Measurements from ENCODE around the gene MAPK1. TPM values are rescaled to one million over a fixed set of nuclear protein-coding genes. Genes with fewer than 3 reads are reported as not detected.
"Not testable (repeated sequence)": the region's sequence is repeated elsewhere in the genome, so short reads cannot be mapped to it uniquely, and the experiment has no call there.

Gene MAPK1
- total RNA-seq, 2 experiments from 2014 or later: 39.4 to 44.0 TPM

DNA sequence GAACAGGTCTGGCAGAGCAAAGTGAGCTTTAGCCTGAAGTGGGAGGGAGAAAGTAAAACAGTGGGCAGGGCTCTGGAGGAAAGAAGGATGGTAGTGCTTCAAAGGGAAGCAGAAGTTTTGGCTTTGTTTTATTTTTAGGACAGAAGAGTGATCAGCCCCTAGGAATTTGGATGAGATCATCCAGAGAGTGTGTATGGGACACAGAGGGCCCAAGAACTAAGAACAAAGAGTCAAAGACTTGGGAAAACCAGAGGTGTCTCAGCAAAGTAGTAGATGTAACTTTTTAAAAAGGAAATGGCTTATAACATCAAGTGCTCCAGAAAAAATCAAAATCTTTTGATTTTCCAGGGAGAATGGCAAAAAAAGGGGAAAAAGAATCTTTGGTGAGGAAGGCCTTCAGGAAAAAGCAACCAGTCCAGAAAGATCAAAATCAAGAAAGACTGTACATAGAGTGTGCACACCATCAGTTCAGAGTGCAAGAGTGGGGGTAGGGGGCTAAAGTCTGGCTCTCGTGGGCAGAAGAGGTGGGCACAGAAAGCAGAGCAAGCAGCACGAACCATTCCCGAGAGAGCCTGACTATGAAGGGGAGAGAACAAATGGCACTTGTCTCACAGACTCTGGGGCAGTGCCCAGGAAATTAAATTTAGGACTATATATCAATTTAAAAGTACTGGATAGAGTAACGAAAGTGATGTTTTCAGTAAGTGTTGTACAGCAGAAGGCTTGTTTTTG, 30.0 kb downstream of the MAPK1 start:
- CTCF ChIA-PET: interaction anchor here (1.0 kb wide), 1 partner anchor 12 kb away, joined by 5 read pairs; no protein-coding TSS in a partner anchor
- Mint-ChIP-seq H3K36me3 (ENCODE audit: low read depth) (peaks cover 4% of the 10 kb centered on the region), H3K9me3 (no peaks in the 10 kb centered on the region), H3K27me3 (no peaks in the 10 kb centered on the region), H3K27ac (peak overlapping the region; percentile 24), H3K4me3 (no peak overlapping the region), H3K4me1 (ENCODE audit: low read depth) (peaks cover 59% of the 10 kb centered on the region)
- H3K27ac ChIP-seq (ENCODE audit: low read depth in 1 of 2, low read length in 2 of 2): no peak overlapping the region
- H3K4me1 ChIP-seq (ENCODE audit: insufficient read depth, low read length): peaks cover 26% of the 10 kb centered on the region
- no peak overlapping the region for H3K4me3 ChIP-seq (ENCODE audit: low read length)
- no peaks in the 10 kb centered on the region for H3K9me3 ChIP-seq (ENCODE audit: control insufficient read depth in 1 of 2, insufficient read depth in 1 of 2, low read length in 2 of 2)
- POLR2A ChIA-PET: no interaction called here
- H3K27me3 ChIP-seq (ENCODE audit: control insufficient read depth in 1 of 2, insufficient read depth in 2 of 2, low read length in 2 of 2): no peaks in the 10 kb centered on the region
- no peak for DNase-seq
- intact Hi-C loops (cut with DNase I, micrococcal nuclease): no loop called here
- TF ChIP-seq, protein P1, sequence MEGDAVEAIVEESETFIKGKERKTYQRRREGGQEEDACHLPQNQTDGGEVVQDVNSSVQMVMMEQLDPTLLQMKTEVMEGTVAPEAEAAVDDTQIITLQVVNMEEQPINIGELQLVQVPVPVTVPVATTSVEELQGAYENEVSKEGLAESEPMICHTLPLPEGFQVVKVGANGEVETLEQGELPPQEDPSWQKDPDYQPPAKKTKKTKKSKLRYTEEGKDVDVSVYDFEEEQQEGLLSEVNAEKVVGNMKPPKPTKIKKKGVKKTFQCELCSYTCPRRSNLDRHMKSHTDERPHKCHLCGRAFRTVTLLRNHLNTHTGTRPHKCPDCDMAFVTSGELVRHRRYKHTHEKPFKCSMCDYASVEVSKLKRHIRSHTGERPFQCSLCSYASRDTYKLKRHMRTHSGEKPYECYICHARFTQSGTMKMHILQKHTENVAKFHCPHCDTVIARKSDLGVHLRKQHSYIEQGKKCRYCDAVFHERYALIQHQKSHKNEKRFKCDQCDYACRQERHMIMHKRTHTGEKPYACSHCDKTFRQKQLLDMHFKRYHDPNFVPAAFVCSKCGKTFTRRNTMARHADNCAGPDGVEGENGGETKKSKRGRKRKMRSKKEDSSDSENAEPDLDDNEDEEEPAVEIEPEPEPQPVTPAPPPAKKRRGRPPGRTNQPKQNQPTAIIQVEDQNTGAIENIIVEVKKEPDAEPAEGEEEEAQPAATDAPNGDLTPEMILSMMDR (IDR thresholded peaks at IDR 0.05): no peak
- no peak for ATAC-seq (ENCODE audit: poor library complexity)
- no peaks in the 10 kb centered on the region for H3K36me3 ChIP-seq (ENCODE audit: insufficient read depth, low read length)

DNA sequence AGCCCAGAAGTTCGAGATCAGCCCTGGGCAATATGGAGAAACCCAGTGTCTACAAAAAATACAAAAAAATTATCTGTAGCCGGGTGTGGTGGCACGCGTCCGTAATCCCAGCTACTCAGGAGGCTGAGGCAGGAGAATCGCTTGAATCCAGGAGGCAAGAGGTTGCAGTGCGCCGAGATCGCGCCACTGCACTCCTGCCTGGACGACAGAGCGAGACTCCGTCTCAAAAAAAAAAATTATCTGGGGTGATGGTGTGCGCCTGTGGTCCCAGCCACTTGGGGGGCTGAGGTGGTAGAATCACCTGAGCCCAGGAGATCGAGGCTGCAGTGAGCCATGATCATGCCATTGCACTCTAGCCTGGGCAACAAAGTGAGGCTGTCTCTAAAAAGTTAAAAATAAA, 31.0 kb downstream of the MAPK1 start:
- ATAC-seq (ENCODE audit: poor library complexity); H3K9me3 ChIP-seq (ENCODE audit: control insufficient read depth in 1 of 2, insufficient read depth in 1 of 2, low read length in 2 of 2); H3K27ac Mint-ChIP-seq; H3K4me3 ChIP-seq (ENCODE audit: low read length); H3K36me3 ChIP-seq (ENCODE audit: insufficient read depth, low read length); H3K9me3 Mint-ChIP-seq; H3K27me3 Mint-ChIP-seq; DNase-seq; H3K4me3 Mint-ChIP-seq; H3K27ac ChIP-seq (ENCODE audit: low read depth in 1 of 2, low read length in 2 of 2); H3K27me3 ChIP-seq (ENCODE audit: control insufficient read depth in 1 of 2, insufficient read depth in 2 of 2, low read length in 2 of 2); POLR2A ChIA-PET; H3K36me3 Mint-ChIP-seq (ENCODE audit: low read depth); intact Hi-C loops (cut with DNase I, micrococcal nuclease): not testable (repeated sequence)
- CTCF ChIA-PET: interaction anchor here (1.0 kb wide), 1 partner anchor 13 kb away, joined by 5 read pairs; no protein-coding TSS in a partner anchor
- H3K4me1 ChIP-seq (ENCODE audit: insufficient read depth, low read length): peaks cover 31% of the 10 kb centered on the region
- peaks cover 67% of the 10 kb centered on the region for H3K4me1 Mint-ChIP-seq (ENCODE audit: low read depth)

DNA sequence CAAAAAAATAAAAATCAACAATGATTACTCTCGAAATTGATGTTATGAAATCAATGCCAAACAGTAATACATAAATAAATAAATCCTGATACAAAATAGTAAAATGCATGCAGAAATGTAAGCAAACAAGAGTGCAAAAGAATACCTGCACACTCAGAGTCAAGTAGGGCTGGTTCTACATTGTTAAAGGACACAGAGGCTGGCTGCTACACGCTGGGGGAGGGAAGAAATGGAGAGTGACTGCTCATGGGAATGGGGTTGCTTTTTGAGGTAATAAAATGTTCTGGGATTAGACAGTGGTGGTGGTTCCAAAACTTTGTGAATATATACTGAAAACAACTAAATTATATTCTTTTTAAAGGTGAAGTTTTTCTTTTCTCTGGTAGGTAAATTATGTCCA, 32.1 kb downstream of the MAPK1 start:
- H3K36me3 Mint-ChIP-seq (ENCODE audit: low read depth): peaks cover 4% of the 10 kb centered on the region
- peaks cover 70% of the 10 kb centered on the region for H3K4me1 Mint-ChIP-seq (ENCODE audit: low read depth)
- no peaks in the 10 kb centered on the region for H3K27me3 Mint-ChIP-seq
- TF ChIP-seq, protein P1 (IDR thresholded peaks at IDR 0.05): no peak
- Histone ChIP-seq H3K4me1 (ENCODE audit: insufficient read depth, low read length) (peaks cover 31% of the 10 kb centered on the region), H3K4me3 (ENCODE audit: low read length) (no peak overlapping the region), H3K36me3 (ENCODE audit: insufficient read depth, low read length) (no peaks in the 10 kb centered on the region), H3K9me3 (ENCODE audit: control insufficient read depth in 1 of 2, insufficient read depth in 1 of 2, low read length in 2 of 2) (no peaks in the 10 kb centered on the region), H3K27me3 (ENCODE audit: control insufficient read depth in 1 of 2, insufficient read depth in 2 of 2, low read length in 2 of 2) (no peaks in the 10 kb centered on the region), H3K27ac (ENCODE audit: low read depth in 1 of 2, low read length in 2 of 2) (no peak overlapping the region)
- no peaks in the 10 kb centered on the region for H3K9me3 Mint-ChIP-seq
- intact Hi-C loops (cut with DNase I, micrococcal nuclease): no loop called here
- H3K27ac Mint-ChIP-seq: peak overlapping the region; percentile 59
- ChIA-PET CTCF (interaction anchor here (0.6 kb wide), 1 partner anchor 77 kb away, joined by 3 read pairs; no protein-coding TSS in a partner anchor), POLR2A (no interaction called here)
- no peak overlapping the region for H3K4me3 Mint-ChIP-seq
- ATAC-seq (ENCODE audit: poor library complexity): no peak
- DNase-seq: no peak

DNA sequence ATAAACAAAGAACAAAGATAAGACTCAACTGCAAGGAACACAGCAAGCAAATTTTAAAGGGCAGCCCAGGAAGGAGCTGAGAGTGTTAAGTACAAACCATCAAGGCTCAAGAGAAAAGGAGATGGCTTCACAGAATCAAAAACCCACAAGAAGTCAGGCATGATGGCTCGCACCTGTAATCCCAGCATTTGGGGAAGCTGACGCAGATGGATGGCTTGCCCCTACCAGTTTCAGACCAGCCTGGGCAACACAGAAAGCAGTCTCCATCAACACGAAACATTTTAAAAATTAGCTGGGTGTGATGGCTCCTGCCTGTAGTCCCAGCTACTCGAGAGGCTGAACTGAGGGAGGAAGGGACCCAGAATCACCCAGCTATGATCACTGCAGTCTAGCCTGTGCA, 32.6 kb downstream of the MAPK1 start:
- no peak for ATAC-seq (ENCODE audit: poor library complexity)
- peak overlapping the region; percentile 59 for H3K27ac Mint-ChIP-seq

More for the DNA sequence above, 32.6 kb downstream of the MAPK1 start:
- no peaks in the 10 kb centered on the region for H3K9me3 Mint-ChIP-seq
- DNase-seq: no peak
- Histone ChIP-seq H3K4me3 (ENCODE audit: low read length) (no peak overlapping the region), H3K36me3 (ENCODE audit: insufficient read depth, low read length) (no peaks in the 10 kb centered on the region), H3K27me3 (ENCODE audit: control insufficient read depth in 1 of 2, insufficient read depth in 2 of 2, low read length in 2 of 2) (no peaks in the 10 kb centered on the region), H3K9me3 (ENCODE audit: control insufficient read depth in 1 of 2, insufficient read depth in 1 of 2, low read length in 2 of 2) (no peaks in the 10 kb centered on the region), H3K27ac (ENCODE audit: low read depth in 1 of 2, low read length in 2 of 2) (no peak overlapping the region), H3K4me1 (ENCODE audit: insufficient read depth, low read length) (peaks cover 31% of the 10 kb centered on the region)
- TF ChIP-seq, protein P1 (IDR thresholded peaks at IDR 0.05): no peak
- intact Hi-C loops (cut with DNase I, micrococcal nuclease): no loop called here
- H3K4me3 Mint-ChIP-seq: no peak overlapping the region
- peaks cover 72% of the 10 kb centered on the region for H3K4me1 Mint-ChIP-seq (ENCODE audit: low read depth)
- H3K27me3 Mint-ChIP-seq: no peaks in the 10 kb centered on the region
- H3K36me3 Mint-ChIP-seq (ENCODE audit: low read depth): peaks cover 3% of the 10 kb centered on the region
- ChIA-PET POLR2A (no interaction called here), CTCF (no interaction called here)
